IPS-NIHi11 (cell line): ENCODE data around the gene ENTPD1.
"Not testable (repeated sequence)": the region's sequence is repeated elsewhere in the genome, so short reads cannot be mapped to it uniquely, and the experiment has no call there.

Source experiments
- DNase-seq: peaks from one replicate; pipeline ENCODE4 v3.0.0; 2012; ENCODE audit warnings: mixed read lengths, low spot score

Gene ENTPD1

GRCh38 chr10:95759233-95759826 is 3.4 kb downstream of the ENTPD1 start:
- no peak for DNase-seq

GRCh38 chr10:95761939-95762492 is 6.1 kb downstream of the ENTPD1 start:
- DNase-seq: no peak

- no peak for DNase-seq
These were observed 12.1 kb downstream of the ENTPD1 start for GRCh38 chr10:95767884-95768556.

- no peak for DNase-seq
These were observed 14.2 kb downstream of the ENTPD1 start for GRCh38 chr10:95770084-95770720.

GRCh38 chr10:95773454-95773853 is 17.5 kb downstream of the ENTPD1 start:
- DNase-seq: not testable (repeated sequence)

- DNase-seq: not testable (repeated sequence)
These were observed 21.7 kb downstream of the ENTPD1 start for GRCh38 chr10:95777638-95778037.

GRCh38 chr10:95782318-95782717 is 26.4 kb downstream of the ENTPD1 start:
- DNase-seq: no peak

- DNase-seq: no peak
These were observed 27.8 kb downstream of the ENTPD1 start for GRCh38 chr10:95783741-95784140.

- DNase-seq: no peak
These were observed 28.4 kb downstream of the ENTPD1 start for GRCh38 chr10:95784279-95784913.

- DNase-seq: no peak
These were observed 29.4 kb downstream of the ENTPD1 start for GRCh38 chr10:95785317-95785716.

- DNase-seq: peak; percentile 28
These were observed 30.1 kb downstream of the ENTPD1 start for GRCh38 chr10:95785942-95786669.

- no peak for DNase-seq
These were observed 31.5 kb downstream of the ENTPD1 start for GRCh38 chr10:95787447-95787846.

- DNase-seq: no peak
These were observed 32.9 kb downstream of the ENTPD1 start for GRCh38 chr10:95788830-95789229.

GRCh38 chr10:95789902-95790301 is 33.9 kb downstream of the ENTPD1 start:
- no peak for DNase-seq

- DNase-seq: no peak
These were observed 35.0 kb downstream of the ENTPD1 start for GRCh38 chr10:95790982-95791381.

GRCh38 chr10:95791425-95791979 is 35.5 kb downstream of the ENTPD1 start:
- no peak for DNase-seq

GRCh38 chr10:95792211-95792780 is 36.3 kb downstream of the ENTPD1 start:
- DNase-seq: no peak

GRCh38 chr10:95792874-95793285 is 36.9 kb downstream of the ENTPD1 start:
- no peak for DNase-seq

GRCh38 chr10:95793401-95794045 is 37.6 kb downstream of the ENTPD1 start:
- no peak for DNase-seq

GRCh38 chr10:95794195-95794594 is 38.2 kb downstream of the ENTPD1 start:
- no peak for DNase-seq

GRCh38 chr10:95795602-95796001 is 39.6 kb downstream of the ENTPD1 start:
- no peak for DNase-seq
